GM12865 (cell line): Measurements from ENCODE around the gene BMX.

ENCODE experiments used
- DNase-seq: peaks from one replicate; pipeline ENCODE4 v3.0.0; 2010; ENCODE audit warnings: low read depth
- H3K4me3 ChIP-seq: 2 replicates; pipeline ENCODE4 v1.5.1; 2011; ENCODE audit warnings: mild to moderate bottlenecking, low read depth, low read length, control low read depth
- CTCF ChIP-seq: IDR thresholded peaks from 2 replicates; pipeline ENCODE4 v1.5.1; 2011; ENCODE audit warnings: low read length, control low read depth, low read depth, inconsistent platforms; ENCODE audit not compliant: insufficient read depth; ENCODE audit errors: missing control alignments

The BMX gene

GRCh38 chrX:15500497-15500966 is at the start of gene BMX:
Gene BMX (plus strand): TSS chrX:15500807. CDS start chrX:15508354, 7,547 bp downstream.
- no peak within 1 kb of the TSS for H3K4me3 ChIP-seq
- no peak for TF ChIP-seq CTCF
- DNase-seq, result no peak

GRCh38 chrX:15451913-15452312 is 48.7 kb upstream of the BMX start:
- no peak for DNase-seq
- no peak for TF ChIP-seq CTCF
- no peak overlapping the region for H3K4me3 ChIP-seq

- DNase-seq, result no peak
- TF ChIP-seq CTCF, result no peak
- no peak overlapping the region for H3K4me3 ChIP-seq
Observed at GRCh38 chrX:15464704-15465103, 35.9 kb upstream of the BMX start.

- peak; percentile 29 for DNase-seq
- no peak overlapping the region for H3K4me3 ChIP-seq
- TF ChIP-seq CTCF, result no peak
Observed at GRCh38 chrX:15465347-15465746, 35.3 kb upstream of the BMX start.

GRCh38 chrX:15465896-15466651 is 34.5 kb upstream of the BMX start:
- no peak overlapping the region for H3K4me3 ChIP-seq
- peak; percentile 3 for DNase-seq
- TF ChIP-seq CTCF, result no peak

GRCh38 chrX:15468036-15468435 is 32.6 kb upstream of the BMX start:
- peak; percentile 30 for DNase-seq
- no peak overlapping the region for H3K4me3 ChIP-seq
- TF ChIP-seq CTCF, result peak; percentile 24

GRCh38 chrX:15469613-15470012 is 31.0 kb upstream of the BMX start:
- TF ChIP-seq CTCF, result no peak

More at GRCh38 chrX:15469613-15470012, 31.0 kb upstream of the BMX start:
- DNase-seq, result no peak
- no peak overlapping the region for H3K4me3 ChIP-seq
